Coronary artery (tissue), 2 donors: ENCODE data around the gene LAPTM5.
A peak's percentile ranks its signal among the peaks of the same experiment; 100 is the strongest.

Source experiments
- DNase-seq: peaks from one replicate; pipeline ENCODE4 v3.0.0-alpha.2; 2017; ENCODE audit warnings: low spot score
- H3K27ac ChIP-seq, 2 donors: fragments of 200-600 bp; sonication (generic); one replicate each; pipeline ENCODE4 v1.5.1; 2016 to 2019
- H3K4me3 ChIP-seq: fragments of 200-600 bp; sonication (generic); 2 replicates; pipeline ENCODE4 v1.5.1; 2016; ENCODE audit warnings: mild to moderate bottlenecking, moderate library complexity
- CTCF ChIP-seq: fragments of 200-600 bp; sonication (generic); IDR thresholded peaks from one replicate; pipeline ENCODE4 v1.5.1; 2019; ENCODE audit warnings: antibody characterized with exemption

Gene LAPTM5

GRCh38 chr1:30758785-30759380, 1.3 kb upstream of the LAPTM5 start:
- peak overlapping the region in 1 of 2 donors; percentile 82 for H3K27ac ChIP-seq

DNA sequence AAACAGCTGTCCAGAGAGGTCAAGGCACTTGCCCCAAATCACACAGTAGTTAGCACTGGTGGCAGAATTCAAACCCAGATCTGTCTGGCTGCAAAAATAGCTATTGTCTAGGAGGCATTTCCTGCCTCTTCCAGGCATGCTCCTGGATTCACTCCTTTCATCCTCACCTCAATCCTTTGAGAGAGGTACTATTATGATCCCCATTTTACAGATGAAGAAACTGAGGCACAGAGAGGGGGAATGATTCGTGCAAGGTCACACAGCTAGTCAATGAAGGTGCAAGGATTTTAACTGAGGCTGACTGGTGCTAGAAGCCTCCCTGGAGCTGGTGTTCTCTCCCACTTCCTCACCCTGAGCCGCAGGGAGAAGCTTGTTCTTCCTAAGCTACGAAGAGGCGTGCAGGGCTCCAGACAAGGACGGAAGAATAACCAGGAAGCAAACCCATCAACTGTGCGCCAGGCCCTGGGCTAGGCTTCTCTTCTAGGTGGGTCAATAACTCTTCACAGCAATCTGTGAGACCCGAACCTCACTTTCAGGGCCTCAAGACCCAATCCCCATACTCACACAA, 631 bp upstream of the LAPTM5 start:
- TF ChIP-seq CTCF, result no peak
- DNase-seq, result no peak
- Histone ChIP-seq H3K27ac (peak overlapping the region in 1 of 2 donors; percentile 82), H3K4me3 (peak overlapping the region; percentile 62)

More at GRCh38 chr1:30758785-30759380, 1.3 kb upstream of the LAPTM5 start:
- no peak for TF ChIP-seq CTCF
- H3K4me3 ChIP-seq, result no peak overlapping the region
- DNase-seq, result no peak

DNA sequence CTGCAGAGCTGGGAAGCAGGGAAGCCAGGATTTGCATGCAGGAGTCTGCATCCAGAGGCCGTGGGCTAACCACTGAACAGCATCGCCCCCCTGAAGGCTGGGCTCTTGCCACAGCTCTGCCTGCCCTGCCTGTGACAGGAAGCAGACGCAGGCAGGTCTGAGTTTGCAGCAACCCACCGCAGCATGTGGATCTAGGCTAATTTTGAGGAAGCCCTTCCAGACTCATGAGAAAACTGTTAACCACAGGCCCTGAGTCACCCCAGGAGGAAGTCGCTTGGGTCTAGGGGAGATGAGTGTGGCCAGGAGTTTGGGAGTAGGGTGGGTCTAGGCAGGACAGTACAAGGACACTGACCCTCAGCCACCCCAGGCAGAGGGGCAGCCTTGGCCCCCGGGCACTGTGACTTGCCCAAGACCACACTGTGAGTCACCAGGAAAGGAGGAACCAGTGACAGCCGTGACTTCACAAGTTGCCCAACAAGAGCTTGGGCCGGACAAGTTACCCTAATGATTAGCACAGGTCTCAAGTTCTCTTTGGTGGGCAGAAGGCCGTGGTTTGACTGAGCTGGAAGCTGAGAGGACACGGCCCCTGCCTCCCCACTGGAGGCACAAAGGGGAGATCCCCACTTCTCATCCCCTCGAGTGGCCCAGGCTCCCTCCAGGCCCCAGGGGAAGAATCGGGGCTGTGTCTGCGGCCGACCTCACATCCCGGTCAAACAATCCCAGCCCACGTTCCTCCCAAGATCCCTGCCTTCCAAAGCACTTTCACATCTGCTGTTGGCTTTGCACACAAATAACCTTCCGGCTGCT, 826 bp downstream of the LAPTM5 start:
- Histone ChIP-seq H3K4me3 (peak overlapping the region; percentile 62), H3K27ac (peak overlapping the region; percentile 69 to 82)
- DNase-seq, result peak; percentile 84
- TF ChIP-seq CTCF, result no peak

DNA sequence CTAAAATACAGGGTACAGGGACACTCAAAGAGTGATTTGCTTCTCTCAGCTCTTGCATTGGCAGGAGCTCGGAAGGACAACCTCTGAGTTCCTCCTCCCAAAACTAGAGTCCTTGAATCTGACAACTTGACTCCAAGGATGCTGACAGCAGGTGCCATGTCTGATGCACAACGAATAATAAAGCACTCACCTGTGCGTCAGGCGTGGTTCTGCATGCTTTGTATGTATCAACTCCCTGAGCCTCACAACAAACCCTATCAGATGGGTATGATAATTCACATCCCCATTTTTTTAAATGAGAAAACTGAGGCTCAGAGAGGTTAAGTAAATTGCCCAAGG, 1.4 kb downstream of the LAPTM5 start:
- peak overlapping the region in 1 of 2 donors; percentile 58 for H3K27ac ChIP-seq
- peak overlapping the region; percentile 46 for H3K4me3 ChIP-seq
- no peak for DNase-seq
- no peak for TF ChIP-seq CTCF

DNA sequence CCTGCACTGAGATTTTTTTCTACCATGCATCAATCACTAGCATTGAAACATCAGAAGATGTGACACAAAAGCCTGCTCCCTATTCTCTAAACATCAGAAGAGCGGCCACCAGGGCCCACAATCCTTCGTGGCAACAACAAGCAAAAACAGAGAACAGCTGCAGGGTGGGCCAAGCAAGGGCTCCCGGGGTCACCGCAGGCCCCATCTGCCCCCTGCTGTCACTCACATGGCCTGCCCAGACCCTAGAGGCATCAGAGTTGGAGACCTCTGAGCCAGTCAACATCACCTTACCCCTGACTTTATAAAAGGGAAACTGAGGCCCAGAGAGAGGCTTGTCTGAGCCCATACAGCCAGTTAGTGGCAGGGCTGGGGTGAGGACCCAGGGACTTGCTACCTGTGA, 1.8 kb downstream of the LAPTM5 start:
- Histone ChIP-seq H3K27ac (peak overlapping the region in 1 of 2 donors; percentile 58), H3K4me3 (peak overlapping the region; percentile 46)
- no peak for TF ChIP-seq CTCF
- DNase-seq, result no peak

- H3K4me3 ChIP-seq, result peak overlapping the region; percentile 46
- TF ChIP-seq CTCF, result no peak
- peak overlapping the region in 1 of 2 donors; percentile 58 for H3K27ac ChIP-seq
- no peak for DNase-seq
Measured at GRCh38 chr1:30755334-30755733, 2.2 kb downstream of the LAPTM5 start.
